Liver (tissue), 3 donors: ENCODE results near the gene BTNL9.

Source experiments
- JUND ChIP-seq, 2 donors: IDR thresholded peaks; 2 replicates each; pipeline ENCODE4 v1.6.1; 2016; ENCODE audit warnings: antibody characterized with exemption in 2 of 2
- RAD21 ChIP-seq, 2 donors: IDR thresholded peaks; 2 replicates each; pipeline ENCODE4 v1.6.1; 2016; ENCODE audit warnings: antibody characterized with exemption in 2 of 2, mild to moderate bottlenecking in 2 of 2
- SP1 ChIP-seq: IDR thresholded peaks from 2 replicates; pipeline ENCODE4 v1.6.1; 2018; ENCODE audit warnings: antibody characterized with exemption, mild to moderate bottlenecking
- TF ChIP-seq, protein P1 (sequence below): fragments of 150-350 bp; IDR thresholded peaks from 2 replicates; pipeline ENCODE4 v1.5.1; 2017; ENCODE audit warnings: improper control_type of control experiment, low read depth, low read length; ENCODE audit not compliant: missing input control
- TF ChIP-seq, protein P2 (sequence below): IDR thresholded peaks from 2 replicates; pipeline ENCODE4 v1.6.1; 2016; ENCODE audit warnings: antibody characterized with exemption, mild to moderate bottlenecking
- donor health status: healthy.
- donor health status: healthy.

DNA sequence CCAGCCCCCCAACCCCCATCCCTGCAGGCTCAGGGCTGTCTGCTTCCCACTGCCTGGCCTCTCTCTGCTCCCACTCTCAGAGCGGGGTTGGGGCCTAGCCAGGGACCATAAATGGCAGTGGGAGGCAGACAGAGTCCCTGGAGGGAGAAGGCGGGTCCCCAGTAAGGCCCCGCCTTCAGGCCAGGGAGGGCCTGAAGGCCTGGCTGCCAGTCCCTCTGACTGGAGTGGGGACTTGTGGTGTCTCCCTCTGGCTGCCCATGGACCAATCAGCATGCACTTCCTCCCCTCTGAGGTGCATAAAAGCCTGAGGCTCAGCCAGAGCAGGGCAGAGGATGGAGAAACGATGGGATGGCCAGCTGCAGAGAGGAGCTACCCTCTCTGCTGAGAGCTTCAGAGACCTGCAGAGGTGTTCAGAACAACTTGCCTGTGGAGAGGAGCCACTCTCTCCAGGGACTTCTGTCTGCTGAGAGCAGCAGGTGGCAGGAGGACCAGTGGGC lies 2.7 kb upstream of the BTNL9 start:
- TF ChIP-seq, protein P1, sequence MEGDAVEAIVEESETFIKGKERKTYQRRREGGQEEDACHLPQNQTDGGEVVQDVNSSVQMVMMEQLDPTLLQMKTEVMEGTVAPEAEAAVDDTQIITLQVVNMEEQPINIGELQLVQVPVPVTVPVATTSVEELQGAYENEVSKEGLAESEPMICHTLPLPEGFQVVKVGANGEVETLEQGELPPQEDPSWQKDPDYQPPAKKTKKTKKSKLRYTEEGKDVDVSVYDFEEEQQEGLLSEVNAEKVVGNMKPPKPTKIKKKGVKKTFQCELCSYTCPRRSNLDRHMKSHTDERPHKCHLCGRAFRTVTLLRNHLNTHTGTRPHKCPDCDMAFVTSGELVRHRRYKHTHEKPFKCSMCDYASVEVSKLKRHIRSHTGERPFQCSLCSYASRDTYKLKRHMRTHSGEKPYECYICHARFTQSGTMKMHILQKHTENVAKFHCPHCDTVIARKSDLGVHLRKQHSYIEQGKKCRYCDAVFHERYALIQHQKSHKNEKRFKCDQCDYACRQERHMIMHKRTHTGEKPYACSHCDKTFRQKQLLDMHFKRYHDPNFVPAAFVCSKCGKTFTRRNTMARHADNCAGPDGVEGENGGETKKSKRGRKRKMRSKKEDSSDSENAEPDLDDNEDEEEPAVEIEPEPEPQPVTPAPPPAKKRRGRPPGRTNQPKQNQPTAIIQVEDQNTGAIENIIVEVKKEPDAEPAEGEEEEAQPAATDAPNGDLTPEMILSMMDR, result no peak
- no peak for TF ChIP-seq JUND (IDR thresholded peaks at IDR 0.05)
- TF ChIP-seq, protein P2, sequence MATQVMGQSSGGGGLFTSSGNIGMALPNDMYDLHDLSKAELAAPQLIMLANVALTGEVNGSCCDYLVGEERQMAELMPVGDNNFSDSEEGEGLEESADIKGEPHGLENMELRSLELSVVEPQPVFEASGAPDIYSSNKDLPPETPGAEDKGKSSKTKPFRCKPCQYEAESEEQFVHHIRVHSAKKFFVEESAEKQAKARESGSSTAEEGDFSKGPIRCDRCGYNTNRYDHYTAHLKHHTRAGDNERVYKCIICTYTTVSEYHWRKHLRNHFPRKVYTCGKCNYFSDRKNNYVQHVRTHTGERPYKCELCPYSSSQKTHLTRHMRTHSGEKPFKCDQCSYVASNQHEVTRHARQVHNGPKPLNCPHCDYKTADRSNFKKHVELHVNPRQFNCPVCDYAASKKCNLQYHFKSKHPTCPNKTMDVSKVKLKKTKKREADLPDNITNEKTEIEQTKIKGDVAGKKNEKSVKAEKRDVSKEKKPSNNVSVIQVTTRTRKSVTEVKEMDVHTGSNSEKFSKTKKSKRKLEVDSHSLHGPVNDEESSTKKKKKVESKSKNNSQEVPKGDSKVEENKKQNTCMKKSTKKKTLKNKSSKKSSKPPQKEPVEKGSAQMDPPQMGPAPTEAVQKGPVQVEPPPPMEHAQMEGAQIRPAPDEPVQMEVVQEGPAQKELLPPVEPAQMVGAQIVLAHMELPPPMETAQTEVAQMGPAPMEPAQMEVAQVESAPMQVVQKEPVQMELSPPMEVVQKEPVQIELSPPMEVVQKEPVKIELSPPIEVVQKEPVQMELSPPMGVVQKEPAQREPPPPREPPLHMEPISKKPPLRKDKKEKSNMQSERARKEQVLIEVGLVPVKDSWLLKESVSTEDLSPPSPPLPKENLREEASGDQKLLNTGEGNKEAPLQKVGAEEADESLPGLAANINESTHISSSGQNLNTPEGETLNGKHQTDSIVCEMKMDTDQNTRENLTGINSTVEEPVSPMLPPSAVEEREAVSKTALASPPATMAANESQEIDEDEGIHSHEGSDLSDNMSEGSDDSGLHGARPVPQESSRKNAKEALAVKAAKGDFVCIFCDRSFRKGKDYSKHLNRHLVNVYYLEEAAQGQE, result no peak
- no peak for TF ChIP-seq SP1
- TF ChIP-seq RAD21 (IDR thresholded peaks at IDR 0.05), result no peak
